Endothelial cell of umbilical vein (primary cell): Measurements from ENCODE around the gene CAMSAP1. TPM values are rescaled to one million over a fixed set of nuclear protein-coding genes. Genes with fewer than 3 reads are reported as not detected.

ENCODE experiments used
- BruUV-seq: library from RNA; stranded (reverse); fragments of 400-500 nt; replicated peaks from 2 replicates; lab custom pipeline; 2021; lab: Mats Ljungman, UMichigan
- CTCF ChIA-PET: fragments of 300-600, 350-600 bp; sonication (Branson Sonifier 250); formaldehyde crosslinking; loops from one replicate; lab custom pipeline; 2021; ENCODE audit warnings: antibody characterized with exemption, inconsistent platforms; lab: Charles Lee
- POLR2A ChIA-PET: fragments of 300-600, 350-600 bp; sonication (Branson Sonifier 250); formaldehyde crosslinking; loops from one replicate; lab custom pipeline; 2021; ENCODE audit warnings: antibody characterized with exemption, inconsistent platforms; lab: Charles Lee
- DNase-seq: peaks from one replicate; pipeline ENCODE4 v3.0.0-alpha.2; 2011; ENCODE audit warnings: low read depth, low spot score
- FAIRE-seq: peaks from 2 replicates; lab custom pipeline; 2011; peaks lifted over from hg19 to GRCh38; lab: Jason Lieb, UNC
- H2AFZ ChIP-seq: 2 replicates; pipeline ENCODE4 v1.6.0; 2012; ENCODE audit warnings: low read depth, low read length, control low read depth, inconsistent platforms
- H3K27ac ChIP-seq: 2 replicates; pipeline ENCODE4 v1.5.1; 2011; ENCODE audit warnings: low read depth, mild to moderate bottlenecking, control low read depth, low read length, moderate library complexity; ENCODE audit not compliant: insufficient read depth
- H3K27me3 ChIP-seq, 2 experiments: 2 replicates each; pipeline versions ENCODE4 v1.6.0 to v1.6.1; 2011; ENCODE audit warnings: low read length in 2 of 2, mixed read lengths in 1 of 2; ENCODE audit not compliant: control insufficient read depth in 2 of 2, insufficient read depth in 2 of 2
- H3K36me3 ChIP-seq, 2 experiments: 2 replicates in 1 of 2; 3 replicates in 1 of 2; pipeline ENCODE4 v1.5.1; 2011; ENCODE audit warnings: low read length in 2 of 2, mild to moderate bottlenecking in 1 of 2, moderate library complexity in 1 of 2; ENCODE audit not compliant: control insufficient read depth in 2 of 2, insufficient read depth in 2 of 2; ENCODE audit errors: extremely low read depth in 1 of 2
- H3K4me1 ChIP-seq: 3 replicates; pipeline ENCODE4 v1.5.1; 2011; ENCODE audit warnings: mild to moderate bottlenecking, low read length; ENCODE audit not compliant: control insufficient read depth, insufficient read depth; ENCODE audit errors: extremely low read depth
- H3K4me2 ChIP-seq: 2 replicates; pipeline ENCODE4 v1.6.1; 2011; ENCODE audit warnings: low read length, control low read depth, mixed read lengths; ENCODE audit not compliant: insufficient read depth
- H3K4me3 ChIP-seq, 3 experiments: fragments of 200-600 bp in 1 of 3; sonication (generic), shearing (Covaris generic) in 1 of 3; replicated peaks in 1 of 3; 2 replicates each; pipeline ENCODE4 v1.5.1; 2011 to 2016; ENCODE audit warnings: control low read depth in 3 of 3, low read length in 3 of 3, mild to moderate bottlenecking in 2 of 3, inconsistent platforms in 1 of 3, low read depth in 1 of 3, moderate library complexity in 1 of 3; ENCODE audit not compliant: insufficient read depth in 1 of 3
- H3K79me2 ChIP-seq: 2 replicates; pipeline ENCODE4 v1.6.0; 2012; ENCODE audit warnings: low read length, inconsistent platforms; ENCODE audit not compliant: control insufficient read depth, insufficient read depth
- H3K9ac ChIP-seq: replicated peaks from 2 replicates; pipeline ENCODE3; 2011; ENCODE audit warnings: low read length, control low read depth; ENCODE audit not compliant: insufficient read depth; ENCODE audit errors: extremely low read depth
- H3K9me1 ChIP-seq: replicated peaks from 3 replicates; pipeline ENCODE4 v1.6.0; 2011; ENCODE audit warnings: mild to moderate bottlenecking, low read length; ENCODE audit not compliant: control insufficient read depth, insufficient read depth; ENCODE audit errors: extremely low read depth
- H3K9me3 ChIP-seq: replicated peaks from 2 replicates; pipeline ENCODE4 v1.5.1; 2012; ENCODE audit warnings: low read length, inconsistent platforms; ENCODE audit not compliant: control insufficient read depth, insufficient read depth
- H4K20me1 ChIP-seq: replicated peaks from 2 replicates; pipeline ENCODE3; 2011; ENCODE audit warnings: mild to moderate bottlenecking, low read length; ENCODE audit not compliant: control insufficient read depth, insufficient read depth; ENCODE audit errors: extremely low read depth
- CTCF ChIP-seq, 2 donors: IDR thresholded peaks; 1 replicate in 1 of 2; 2 replicates in 1 of 2; pipeline ENCODE4 v1.5.1; 2011; ENCODE audit warnings: low read length in 2 of 2, mild to moderate bottlenecking in 2 of 2, moderate library complexity in 2 of 2, control low read depth in 1 of 2, inconsistent platforms in 1 of 2, low read depth in 1 of 2; ENCODE audit not compliant: insufficient read depth in 1 of 2; ENCODE audit errors: extremely low read depth in 1 of 2
- EZH2 ChIP-seq: IDR thresholded peaks from 2 replicates; pipeline ENCODE4 v1.6.1; 2012; ENCODE audit warnings: borderline replicate concordance, low read depth, mild to moderate bottlenecking, moderate library complexity, low read length, inconsistent platforms; ENCODE audit not compliant: severe bottlenecking
- FOS ChIP-seq: IDR thresholded peaks from 2 replicates; pipeline ENCODE4 v1.6.1; 2011; ENCODE audit warnings: mild to moderate bottlenecking, low read length, moderate library complexity, borderline replicate concordance; ENCODE audit not compliant: insufficient read depth
- GATA2 ChIP-seq: IDR thresholded peaks from 2 replicates; pipeline ENCODE4 v1.7.0; 2011; ENCODE audit warnings: low read depth, mild to moderate bottlenecking, moderate library complexity, mixed read lengths, low read length; ENCODE audit not compliant: insufficient read length, insufficient read depth
- JUN ChIP-seq: IDR thresholded peaks from 2 replicates; pipeline ENCODE4 v1.6.1; 2011; ENCODE audit warnings: borderline replicate concordance, low read depth; ENCODE audit not compliant: insufficient read length, insufficient read depth
- MAX ChIP-seq: IDR thresholded peaks from 2 replicates; pipeline ENCODE4 v1.6.1; 2011; ENCODE audit not compliant: insufficient read depth, insufficient read length
- MYC ChIP-seq: IDR thresholded peaks from one replicate; pipeline ENCODE4 v1.6.1; 2011; ENCODE audit warnings: mild to moderate bottlenecking, low read depth, low read length
- POLR2A ChIP-seq: IDR thresholded peaks from 2 replicates; pipeline ENCODE4 v1.6.1; 2012; ENCODE audit warnings: low read depth, mild to moderate bottlenecking, control low read depth, low read length
- POLR2AphosphoS5 ChIP-seq: IDR thresholded peaks from 2 replicates; pipeline ENCODE4 v1.6.1; 2012; ENCODE audit warnings: low read depth, mild to moderate bottlenecking, control low read depth, low read length, moderate library complexity; ENCODE audit not compliant: insufficient read depth
- dilution Hi-C: fragments of 300-500 bp; cut with MboI; formaldehyde crosslinking; loops from one replicate; pipeline ENCODE4 v1.15.0; 2019; ENCODE audit warnings: low sequenced_read_pairs; ENCODE audit not compliant: extremely low pct_ligation_motif_present
- intact Hi-C: fragments of 100-400 bp; cut with micrococcal nuclease; formaldehyde crosslinking; loops from one replicate; pipeline ENCODE4 v1.10.0; 2022
- polyA plus RNA-seq, 4 experiments: library from polyadenylated mRNA; depleted of rRNA in 3 of 4; stranded (reverse) in 3 of 4; unstranded in 1 of 4; fragments of >200 nt; gene quantifications; 2 replicates each; pipeline versions ENCODE4 v1.2.1 to v1.2.3, GENCODE V29; 2011 to 2012; ENCODE audit warnings: missing spikeins in 1 of 4
- total RNA-seq: library from RNA; stranded (reverse); gene quantifications from 2 replicates; pipeline ENCODE4 v1.2.3, GENCODE V29; 2021

CAMSAP1 gene
- total and polyA plus RNA-seq, 2 donors (not counting 3 experiments of a cell fraction or from before 2014, with no cell fraction given), result 8.1 to 25.5 TPM

GRCh38 chr9:135890190-135891026, 16.9 kb downstream of the CAMSAP1 start:
- H4K20me1 ChIP-seq, result peaks cover 8% of the 10 kb centered on the region
- no peaks in the 10 kb centered on the region for H3K9me1 ChIP-seq
- ChIA-PET CTCF (interaction anchor here (1.0 kb wide), 1 partner anchor 22 kb away, joined by 3 read pairs; no protein-coding TSS in a partner anchor), POLR2A (no interaction called here)
- no peaks in the 10 kb centered on the region for H3K36me3 ChIP-seq
- FAIRE-seq (no peak), DNase-seq (no peak)
- H3K9ac ChIP-seq, result no peak overlapping the region
- no peak overlapping the region for H2AFZ ChIP-seq
- BruUV-seq, result no TSS peak
- peaks cover 16% of the 10 kb centered on the region for H3K4me1 ChIP-seq
- no peak overlapping the region for H3K4me2 ChIP-seq
- no peaks in the 10 kb centered on the region for H3K27me3 ChIP-seq
- H3K27ac ChIP-seq, result no peak overlapping the region
- no peak overlapping the region for H3K4me3 ChIP-seq
- TF ChIP-seq POLR2A (no peak), JUN (no peak), CTCF (IDR thresholded peaks at IDR 0.05; ENCODE audit: extremely low read depth in 1 of 2, insufficient read depth in 1 of 2, low read depth in 1 of 2, low read length in 2 of 2) (no peak), POLR2AphosphoS5 (no peak), FOS (no peak), MAX (no peak), GATA2 (no peak), EZH2 (no peak), MYC (no peak)
- H3K79me2 ChIP-seq, result peaks cover 98% of the 10 kb centered on the region
- dilution Hi-C loops, result no loop called here
- no peaks in the 10 kb centered on the region for H3K9me3 ChIP-seq
- intact Hi-C loops, result no loop called here
